Measurements from ENCODE around the gene IQSEC1. TPM values are rescaled to one million over a fixed set of nuclear protein-coding genes. Genes with fewer than 3 reads are reported as not detected.

IQSEC1 gene
- total and polyA plus RNA-seq, 2 donors (not counting 3 experiments of a cell fraction or from before 2014, with no cell fraction given): 5.2 to 18.0 TPM

DNA sequence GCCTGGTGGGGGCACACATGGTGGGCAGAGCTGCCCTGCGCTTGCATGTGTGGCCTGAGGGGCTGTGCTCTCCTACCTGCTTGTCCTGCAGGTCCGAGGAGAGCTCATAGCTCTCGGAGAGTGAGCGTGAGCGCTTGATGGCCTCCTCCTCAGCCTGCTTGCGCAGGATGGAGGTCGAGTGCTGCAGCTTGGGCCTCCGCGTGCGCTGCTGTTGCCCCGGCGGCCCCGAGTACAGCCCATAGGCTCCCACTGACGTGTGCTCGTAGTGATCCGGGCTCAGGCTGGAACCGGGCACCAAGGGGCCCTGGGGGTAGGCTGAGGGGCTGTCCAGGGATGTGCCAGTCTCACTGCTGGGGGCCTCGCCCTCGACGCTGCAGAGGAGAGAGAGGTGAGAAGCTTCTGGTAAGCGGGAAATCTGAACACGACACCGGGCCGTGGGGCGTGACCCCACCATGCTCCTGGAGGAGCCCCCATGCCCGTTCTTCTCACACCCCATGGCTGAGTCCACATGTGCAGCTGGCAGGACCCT lies 131.7 kb downstream of the IQSEC1 start:
- H2AFZ ChIP-seq (ENCODE audit: low read depth, low read length): no peak overlapping the region
- TF ChIP-seq MAX (IDR thresholded peaks at IDR 0.05; ENCODE audit: insufficient read depth, insufficient read length) (no peak), MYC (IDR thresholded peaks at IDR 0.05; ENCODE audit: low read depth, low read length) (no peak), GATA2 (IDR thresholded peaks at IDR 0.05; ENCODE audit: insufficient read depth, insufficient read length, low read depth, low read length) (no peak), POLR2A (IDR thresholded peaks at IDR 0.05; ENCODE audit: low read depth, low read length) (no peak), FOS (IDR thresholded peaks at IDR 0.05; ENCODE audit: borderline replicate concordance, insufficient read depth, low read length) (no peak), JUN (IDR thresholded peaks at IDR 0.05; ENCODE audit: borderline replicate concordance, insufficient read depth, insufficient read length, low read depth) (no peak), EZH2 (IDR thresholded peaks at IDR 0.05; ENCODE audit: borderline replicate concordance, low read depth, low read length, severe bottlenecking) (no peak), POLR2AphosphoS5 (IDR thresholded peaks at IDR 0.05; ENCODE audit: insufficient read depth, low read depth, low read length) (no peak)
- TF ChIP-seq, protein P1, sequence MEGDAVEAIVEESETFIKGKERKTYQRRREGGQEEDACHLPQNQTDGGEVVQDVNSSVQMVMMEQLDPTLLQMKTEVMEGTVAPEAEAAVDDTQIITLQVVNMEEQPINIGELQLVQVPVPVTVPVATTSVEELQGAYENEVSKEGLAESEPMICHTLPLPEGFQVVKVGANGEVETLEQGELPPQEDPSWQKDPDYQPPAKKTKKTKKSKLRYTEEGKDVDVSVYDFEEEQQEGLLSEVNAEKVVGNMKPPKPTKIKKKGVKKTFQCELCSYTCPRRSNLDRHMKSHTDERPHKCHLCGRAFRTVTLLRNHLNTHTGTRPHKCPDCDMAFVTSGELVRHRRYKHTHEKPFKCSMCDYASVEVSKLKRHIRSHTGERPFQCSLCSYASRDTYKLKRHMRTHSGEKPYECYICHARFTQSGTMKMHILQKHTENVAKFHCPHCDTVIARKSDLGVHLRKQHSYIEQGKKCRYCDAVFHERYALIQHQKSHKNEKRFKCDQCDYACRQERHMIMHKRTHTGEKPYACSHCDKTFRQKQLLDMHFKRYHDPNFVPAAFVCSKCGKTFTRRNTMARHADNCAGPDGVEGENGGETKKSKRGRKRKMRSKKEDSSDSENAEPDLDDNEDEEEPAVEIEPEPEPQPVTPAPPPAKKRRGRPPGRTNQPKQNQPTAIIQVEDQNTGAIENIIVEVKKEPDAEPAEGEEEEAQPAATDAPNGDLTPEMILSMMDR (IDR thresholded peaks at IDR 0.05; ENCODE audit: extremely low read depth in 1 of 2, insufficient read depth in 1 of 2, low read depth in 1 of 2, low read length in 2 of 2): no peak
- CTCF ChIA-PET: interaction anchor here (2.2 kb wide), 1 partner anchor 43 kb away, joined by 7 read pairs; no protein-coding TSS in a partner anchor
- FAIRE-seq (no peak), DNase-seq (ENCODE audit: low read depth, low spot score) (no peak)
- no peaks in the 10 kb centered on the region for H3K79me2 ChIP-seq (ENCODE audit: control insufficient read depth, insufficient read depth, low read length)
- no peaks in the 10 kb centered on the region for H3K9me1 ChIP-seq (replicated peaks; ENCODE audit: control insufficient read depth, extremely low read depth, insufficient read depth, low read length)
- H3K9me3 ChIP-seq (replicated peaks; ENCODE audit: control insufficient read depth, insufficient read depth, low read length): no peaks in the 10 kb centered on the region
- peaks cover 0 to 9% of the 10 kb centered on the region in 2 experiments for H3K36me3 ChIP-seq (ENCODE audit: control insufficient read depth in 2 of 2, extremely low read depth in 1 of 2, insufficient read depth in 2 of 2, low read length in 2 of 2)
- H4K20me1 ChIP-seq (replicated peaks; ENCODE audit: control insufficient read depth, extremely low read depth, insufficient read depth, low read length): no peaks in the 10 kb centered on the region
- no peak overlapping the region for H3K4me2 ChIP-seq (ENCODE audit: insufficient read depth, low read length)
- POLR2A ChIA-PET: no interaction called here
- H3K9ac ChIP-seq (replicated peaks; ENCODE audit: extremely low read depth, insufficient read depth, low read length): no peak overlapping the region
- intact Hi-C loops (cut with micrococcal nuclease) (no loop called here), dilution Hi-C loops (cut with MboI; ENCODE audit: extremely low pct_ligation_motif_present, low sequenced_read_pairs) (no loop called here)
- H3K27me3 ChIP-seq (ENCODE audit: control insufficient read depth in 2 of 2, insufficient read depth in 2 of 2, low read length in 2 of 2): no peaks in the 10 kb centered on the region
- no peak overlapping the region for H3K27ac ChIP-seq (ENCODE audit: insufficient read depth, low read depth, low read length)
- BruUV-seq (replicated peaks): no TSS peak
- no peak overlapping the region for H3K4me3 ChIP-seq (replicated peaks in 1 of 3; ENCODE audit: insufficient read depth in 1 of 3, low read depth in 1 of 3, low read length in 3 of 3)
- no peaks in the 10 kb centered on the region for H3K4me1 ChIP-seq (ENCODE audit: control insufficient read depth, extremely low read depth, insufficient read depth, low read length)
